Measurements from ENCODE around the gene NOL12. TPM values are rescaled to one million over a fixed set of nuclear protein-coding genes. Genes with fewer than 3 reads are reported as not detected.

The NOL12 gene
- total RNA-seq, 1 donor from 2014 or later: 23.0 TPM

DNA sequence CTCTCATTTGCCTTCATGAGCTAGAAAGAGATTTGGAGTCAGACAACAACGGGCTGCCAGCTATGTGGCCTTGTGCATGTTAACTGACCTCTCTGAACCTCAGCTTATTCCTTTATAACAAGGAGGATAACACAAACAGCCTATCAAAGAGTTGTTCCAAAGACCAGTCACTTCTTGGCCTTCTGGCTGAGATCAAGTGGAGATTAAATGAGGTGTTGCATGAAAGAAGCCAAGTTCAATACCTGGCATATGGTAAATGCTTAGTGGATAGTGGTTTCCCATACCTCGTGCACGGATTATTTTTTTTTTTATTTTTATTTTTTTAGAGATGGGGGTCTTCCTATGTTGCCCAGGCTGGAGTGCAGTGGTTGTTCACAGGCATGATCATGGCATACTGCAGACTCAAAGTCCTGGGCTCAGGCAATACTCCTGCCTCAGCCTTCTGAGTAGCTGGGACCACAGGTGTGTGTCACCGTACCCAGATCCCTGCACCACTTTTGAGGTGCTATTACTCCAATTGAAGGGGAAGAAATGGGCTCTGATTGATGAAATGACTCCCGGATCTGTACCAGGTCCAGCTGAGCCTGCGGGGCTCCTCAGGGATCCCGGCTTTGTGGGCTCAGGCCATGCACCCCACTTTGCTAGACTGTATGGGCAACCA lies 5.8 kb upstream of the NOL12 start:
- peaks cover 28% of the 10 kb centered on the region for H3K36me3 ChIP-seq
- DNase-seq: no peak
- no peak overlapping the region for H3K27ac ChIP-seq
- no peak overlapping the region for H3K4me3 ChIP-seq
- H3K27me3 ChIP-seq (ENCODE audit: low read depth): no peaks in the 10 kb centered on the region
- intact Hi-C loops (cut with DNase I): no loop called here
- ATAC-seq: no peak
- H3K9me3 ChIP-seq: no peaks in the 10 kb centered on the region
- no peak for TF ChIP-seq CTCF (IDR thresholded peaks at IDR 0.05)
- H3K4me1 ChIP-seq: peaks cover 32% of the 10 kb centered on the region

- ATAC-seq (no peak), DNase-seq (no peak)
- TF ChIP-seq CTCF (IDR thresholded peaks at IDR 0.05): no peak
- H3K4me3 ChIP-seq: no peak overlapping the region
- peaks cover 28% of the 10 kb centered on the region for H3K36me3 ChIP-seq
- no peaks in the 10 kb centered on the region for H3K9me3 ChIP-seq
- peaks cover 32% of the 10 kb centered on the region for H3K4me1 ChIP-seq
- no peaks in the 10 kb centered on the region for H3K27me3 ChIP-seq (ENCODE audit: low read depth)
- intact Hi-C loops (cut with DNase I): no loop called here
- H3K27ac ChIP-seq: no peak overlapping the region
These were observed 5.1 kb upstream of the NOL12 start for GRCh38 chr22:37681001-37681424.

- TF ChIP-seq CTCF (IDR thresholded peaks at IDR 0.05): peak; percentile 86
- intact Hi-C loops (cut with DNase I): no loop called here
- DNase-seq (peak; percentile 80), ATAC-seq (peak; percentile 69 to 79)
- H3K36me3 ChIP-seq: peaks cover 28% of the 10 kb centered on the region
- H3K4me3 ChIP-seq: no peak overlapping the region
- no peaks in the 10 kb centered on the region for H3K27me3 ChIP-seq (ENCODE audit: low read depth)
- H3K9me3 ChIP-seq: no peaks in the 10 kb centered on the region
- H3K4me1 ChIP-seq: peaks cover 28% of the 10 kb centered on the region
- no peak overlapping the region for H3K27ac ChIP-seq
These were observed 4.5 kb upstream of the NOL12 start for GRCh38 chr22:37681556-37682049.

- intact Hi-C loops (cut with DNase I): no loop called here
- no peak overlapping the region for H3K27ac ChIP-seq
- ATAC-seq (no peak), DNase-seq (no peak)
- peaks cover 30% of the 10 kb centered on the region for H3K4me1 ChIP-seq
- H3K4me3 ChIP-seq: no peak overlapping the region
- H3K27me3 ChIP-seq (ENCODE audit: low read depth): no peaks in the 10 kb centered on the region
- TF ChIP-seq CTCF (IDR thresholded peaks at IDR 0.05): no peak
- peaks cover 23% of the 10 kb centered on the region for H3K36me3 ChIP-seq
- H3K9me3 ChIP-seq: no peaks in the 10 kb centered on the region
These were observed 1.1 kb upstream of the NOL12 start for GRCh38 chr22:37684803-37685615.

GRCh38 chr22:37690407-37690806 lies 4.3 kb downstream of the NOL12 start:
- no peak for ATAC-seq
- peaks cover 18% of the 10 kb centered on the region for H3K4me1 ChIP-seq
- H3K27me3 ChIP-seq (ENCODE audit: low read depth): no peaks in the 10 kb centered on the region
- H3K9me3 ChIP-seq: no peaks in the 10 kb centered on the region
- no peak for TF ChIP-seq CTCF (IDR thresholded peaks at IDR 0.05)
- intact Hi-C loops (cut with DNase I): no loop called here
- no peak overlapping the region for H3K27ac ChIP-seq
- H3K36me3 ChIP-seq: peaks cover 66% of the 10 kb centered on the region
- DNase-seq: no peak
- H3K4me3 ChIP-seq: no peak overlapping the region
